DMS53 treated with DMSO at 0.1 percent for 48 hours (cell line): Measurements from ENCODE around the gene GRIP2.
A peak's percentile ranks its signal among the peaks of the same experiment; 100 is the strongest.
"Not testable (repeated sequence)": the region's sequence is repeated elsewhere in the genome, so short reads cannot be mapped to it uniquely, and the experiment has no call there.

Experiments used
- DNase-seq: peaks from one replicate; lab custom pipeline; 2025; ENCODE audit not compliant: unreplicated experiment; lab: John Stamatoyannopoulos, UW

The GRIP2 gene

DNA sequence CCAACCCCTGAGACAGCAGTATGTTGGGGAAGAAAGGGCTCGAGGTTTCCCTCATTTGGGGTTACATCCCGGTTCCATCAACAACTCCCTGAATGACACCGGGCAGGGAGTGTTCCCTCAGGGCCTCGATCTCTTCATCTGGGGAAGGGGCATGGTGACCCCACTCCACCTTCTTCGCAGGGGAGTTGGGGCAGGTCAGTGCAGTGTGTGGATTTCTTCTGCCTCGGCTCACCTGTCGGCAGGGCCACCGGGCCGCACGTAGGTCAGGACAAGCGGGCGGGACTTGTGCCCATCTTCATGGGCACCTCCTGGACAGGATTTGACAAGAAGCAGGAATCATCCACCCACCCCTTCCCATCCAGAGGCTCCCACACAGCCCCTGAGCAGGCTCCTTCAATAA is 17.4 kb downstream of the GRIP2 start:
- DNase-seq = no peak

DNA sequence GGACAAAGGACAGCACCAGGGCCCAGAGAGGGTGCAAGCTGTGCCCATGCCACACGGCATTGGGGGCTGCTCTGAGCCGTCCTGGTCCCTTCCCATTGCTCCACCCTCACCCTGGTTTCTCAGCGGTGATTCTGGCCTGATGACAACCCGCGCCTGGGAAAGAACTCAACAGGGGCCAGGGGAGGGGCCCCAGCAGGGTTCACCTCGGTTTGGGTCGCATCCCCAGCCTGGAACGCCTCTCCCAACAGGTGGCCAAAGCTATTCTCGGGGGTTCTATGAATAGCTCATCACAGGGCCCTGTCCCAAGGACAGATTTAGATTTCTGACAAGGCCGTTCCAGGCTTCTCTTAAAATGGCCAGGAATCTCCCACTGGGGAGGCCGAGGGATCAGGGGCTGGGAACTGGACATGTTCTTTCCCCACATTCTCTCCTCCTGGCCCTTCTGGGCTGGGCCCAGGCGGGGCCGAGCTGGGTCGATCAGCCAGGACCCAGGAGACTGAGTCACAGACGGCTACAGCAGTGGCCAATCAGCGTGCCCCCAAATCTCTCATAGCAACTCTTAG is 17.9 kb downstream of the GRIP2 start:
- no peak for DNase-seq

DNA sequence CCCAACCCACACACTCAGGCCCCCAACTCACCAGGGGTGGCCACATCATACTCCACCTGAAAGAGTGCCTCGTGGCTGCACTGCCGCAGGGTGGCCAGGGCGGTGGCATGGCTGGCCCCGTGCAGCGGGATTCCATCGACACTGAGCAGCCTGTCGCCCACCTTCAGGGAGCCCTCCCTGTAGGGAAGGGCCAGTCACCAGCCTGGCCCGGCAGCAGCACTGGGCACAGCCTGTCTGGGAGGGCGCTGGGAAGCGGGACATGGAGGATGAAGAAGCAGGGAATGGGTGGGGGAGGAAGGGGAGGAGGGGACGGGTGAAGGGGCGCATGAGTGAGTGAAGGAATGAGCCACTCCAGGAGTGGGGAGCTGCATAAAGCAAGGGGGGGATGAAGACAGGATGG is 18.5 kb downstream of the GRIP2 start:
- DNase-seq = no peak

DNA sequence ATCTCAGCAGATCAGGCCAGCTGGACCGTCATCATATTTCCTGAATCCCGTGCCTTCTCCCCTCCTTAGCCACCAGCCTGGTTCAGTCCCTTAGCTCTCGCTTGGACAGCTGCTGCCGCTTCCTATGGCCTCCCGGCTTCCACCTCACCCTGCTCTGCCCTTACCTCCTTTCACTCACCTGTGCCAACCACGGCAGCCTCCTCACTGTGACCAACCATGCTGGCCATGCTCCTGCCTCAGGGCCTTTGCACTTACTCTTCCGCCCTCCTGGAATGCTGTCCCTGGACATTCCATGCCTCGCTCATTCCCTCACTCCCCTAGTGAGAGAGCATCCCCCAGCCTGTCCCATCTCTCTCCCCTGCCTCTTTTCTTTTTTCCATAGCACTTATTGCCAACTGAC is 19.2 kb downstream of the GRIP2 start:
- no peak for DNase-seq

DNA sequence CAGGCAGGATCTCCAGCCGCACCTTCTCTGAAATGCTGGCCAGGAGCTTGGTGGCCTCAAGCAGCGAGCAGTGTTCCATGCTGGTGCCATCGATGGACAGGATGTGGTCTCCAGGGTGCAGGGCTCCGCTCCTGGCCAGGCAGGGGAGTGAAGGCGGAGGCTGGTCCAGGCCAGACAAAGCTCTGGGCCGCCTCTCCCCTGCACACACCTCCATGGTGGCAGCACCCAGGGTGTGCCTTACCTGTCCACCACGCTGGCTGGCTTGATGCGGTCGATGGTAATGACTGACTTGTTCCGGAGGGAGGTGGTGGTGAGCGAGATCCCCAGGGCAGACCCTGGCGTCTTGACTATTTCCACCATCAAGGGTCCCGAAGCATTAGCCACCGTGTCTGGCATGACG is 20.0 kb downstream of the GRIP2 start:
- no peak for DNase-seq

DNA sequence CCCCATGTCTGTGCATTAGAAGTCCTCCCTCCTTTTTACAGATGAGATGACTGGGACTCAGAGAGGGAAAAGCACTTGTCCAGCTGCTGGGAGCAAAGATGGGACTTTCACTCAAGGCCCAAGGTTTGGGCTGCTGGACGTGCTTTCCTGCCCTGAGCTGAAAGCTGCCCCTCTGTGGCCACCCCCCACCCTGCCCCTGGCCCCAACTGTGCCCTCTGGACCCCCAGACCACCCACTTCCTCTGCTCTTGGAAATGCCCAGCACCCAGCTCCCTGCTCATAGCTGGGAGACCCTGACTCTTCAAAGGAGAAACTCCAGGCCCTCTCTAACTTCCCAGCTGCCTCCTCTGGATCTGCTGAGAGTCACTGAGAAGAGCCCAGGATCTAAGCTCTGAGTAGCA is 20.7 kb downstream of the GRIP2 start:
- no peak for DNase-seq

DNA sequence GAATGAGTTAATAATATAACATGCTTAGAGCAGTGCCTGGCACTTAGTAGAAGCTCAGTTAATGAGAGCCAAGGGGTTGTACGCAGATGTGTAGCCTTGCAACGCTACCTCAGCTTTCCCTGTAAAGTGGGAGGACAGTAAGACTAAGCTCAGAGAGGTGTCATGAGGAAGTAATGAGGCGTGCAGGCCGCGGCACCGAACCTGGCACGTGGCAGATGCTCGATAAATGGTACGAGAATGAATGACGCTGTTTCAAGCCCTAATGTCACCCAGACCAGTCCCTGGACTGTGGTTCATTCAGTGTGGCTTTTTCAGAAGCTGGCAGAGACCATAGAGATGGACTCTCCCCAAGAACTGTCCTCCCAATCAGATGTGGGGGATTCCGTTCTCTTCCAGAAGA is 21.2 kb downstream of the GRIP2 start:
- DNase-seq = no peak

DNA sequence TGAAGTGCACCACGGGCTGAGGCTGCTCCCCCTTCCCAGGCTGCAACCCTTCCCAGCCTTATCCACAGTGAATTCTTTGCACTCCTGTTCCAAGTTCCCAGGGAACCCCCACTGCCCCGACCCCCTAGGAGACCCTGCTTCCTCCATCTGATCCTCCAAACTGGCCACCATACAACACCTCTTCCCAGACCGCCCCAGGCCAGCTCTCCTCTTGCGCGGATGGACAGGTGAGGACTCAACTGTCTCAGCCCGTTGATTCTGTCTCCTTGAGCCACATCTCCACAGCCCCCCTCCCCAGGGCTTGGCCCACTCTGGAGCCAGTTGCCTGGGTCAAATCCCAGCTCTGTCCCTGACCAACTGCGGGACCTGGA is 21.7 kb downstream of the GRIP2 start:
- DNase-seq = no peak

DNA sequence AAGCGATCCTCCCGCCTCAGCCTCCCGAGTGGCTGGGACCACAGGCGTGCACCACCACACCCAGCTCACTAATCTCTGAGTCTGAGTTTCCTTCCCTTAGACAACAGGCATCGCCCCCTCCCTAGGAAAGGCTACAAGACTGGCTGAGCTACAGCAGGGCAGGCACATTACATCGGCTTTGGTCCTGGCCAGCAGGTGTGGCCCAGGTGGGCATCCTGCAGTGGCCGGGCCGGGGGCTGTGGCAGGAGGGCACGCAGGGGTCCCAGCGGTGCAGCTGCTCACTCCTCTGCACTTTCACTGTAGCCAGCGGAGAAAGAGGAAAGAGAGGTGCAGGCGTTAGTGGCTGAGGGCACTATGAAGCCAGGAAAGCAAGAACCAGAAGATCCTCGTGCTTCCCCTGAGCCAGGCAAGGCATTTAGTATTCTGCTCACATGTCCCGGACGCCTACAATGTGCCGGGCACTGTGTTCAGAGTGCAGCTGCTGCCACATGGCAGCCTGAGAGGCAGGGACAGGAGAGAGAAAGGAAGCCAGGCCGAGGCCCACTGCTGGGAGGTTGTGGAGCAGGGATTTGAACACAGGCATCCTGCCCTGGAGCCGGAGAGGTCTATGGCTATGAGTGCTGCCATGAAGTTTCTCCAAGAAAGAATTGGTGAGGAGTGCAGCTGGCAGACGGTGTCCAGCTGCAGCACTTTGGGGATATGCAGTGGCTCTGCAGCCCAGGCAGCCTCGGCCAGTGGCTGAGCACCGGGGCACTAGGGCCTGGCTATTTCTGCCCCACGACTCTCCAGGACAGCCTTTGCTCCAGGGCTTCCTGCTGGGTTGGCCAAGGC is 22.3 kb downstream of the GRIP2 start:
- no peak for DNase-seq

DNA sequence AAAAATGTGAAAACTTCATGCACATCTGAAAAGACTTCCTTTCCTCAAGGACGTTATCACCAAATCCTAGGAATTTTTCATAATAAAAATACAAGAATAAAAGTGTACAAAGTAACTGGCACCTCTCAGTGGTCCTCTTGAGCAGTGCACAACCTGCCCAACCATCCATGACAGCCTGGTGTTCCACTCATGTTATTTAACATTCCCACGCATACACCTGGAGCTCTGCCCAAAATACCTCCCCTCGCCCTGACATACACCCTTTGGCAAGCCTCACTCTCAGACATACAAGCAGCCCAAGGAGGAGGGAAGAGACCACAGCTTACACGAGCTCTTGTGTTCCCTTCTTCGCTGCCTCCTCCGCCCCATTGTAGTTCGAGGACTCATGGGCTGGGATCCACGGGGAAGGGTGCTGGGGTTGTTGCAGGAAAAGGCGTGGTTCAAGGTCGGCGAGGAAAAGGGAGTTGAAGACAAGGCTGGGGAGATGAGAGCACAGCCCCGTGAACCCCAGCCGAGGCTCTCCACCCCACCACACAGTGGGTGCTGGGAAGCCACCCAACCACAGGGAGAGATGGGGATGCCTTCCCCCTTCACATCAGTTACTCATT is 23.3 kb downstream of the GRIP2 start:
- no peak for DNase-seq

DNA sequence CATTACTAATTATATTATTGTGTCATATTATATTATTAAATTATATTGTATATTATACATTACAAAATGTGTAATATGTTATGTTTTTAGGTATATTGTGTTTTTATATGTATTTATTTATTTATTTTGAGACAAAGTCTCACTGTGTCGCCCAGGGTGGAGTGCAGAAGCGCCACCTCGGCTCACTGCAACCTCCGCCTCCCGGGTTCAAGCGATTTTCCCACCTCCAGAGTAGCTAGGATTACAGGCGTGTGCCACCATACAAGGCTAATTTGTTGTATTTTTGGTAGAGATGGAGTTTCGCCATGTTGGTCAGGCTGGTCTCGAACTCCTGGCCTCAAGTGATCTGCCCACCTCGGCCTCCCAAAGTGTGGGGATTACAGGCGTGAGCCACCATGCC is 24.6 kb downstream of the GRIP2 start:
- DNase-seq = not testable (repeated sequence)

DNA sequence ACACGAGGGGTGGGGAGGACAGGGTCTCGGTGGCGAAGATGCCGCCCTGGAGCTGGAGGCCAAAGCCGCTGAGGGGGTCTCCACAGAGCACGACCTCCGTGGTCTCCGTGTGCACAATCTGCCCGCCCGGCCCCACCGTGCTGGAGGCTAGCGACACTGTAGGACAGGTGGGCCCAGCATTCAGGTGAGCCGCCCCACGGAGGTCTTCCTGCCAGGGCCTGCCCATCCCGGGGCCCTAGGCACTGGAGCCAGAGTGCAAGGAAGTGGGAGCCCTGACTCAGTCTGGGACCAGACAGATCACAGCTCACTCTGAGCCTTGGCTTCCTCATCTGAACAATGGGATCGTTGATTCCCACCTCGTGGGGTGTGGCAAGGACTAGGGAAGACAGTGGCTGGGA is 25.8 kb downstream of the GRIP2 start:
- no peak for DNase-seq

DNA sequence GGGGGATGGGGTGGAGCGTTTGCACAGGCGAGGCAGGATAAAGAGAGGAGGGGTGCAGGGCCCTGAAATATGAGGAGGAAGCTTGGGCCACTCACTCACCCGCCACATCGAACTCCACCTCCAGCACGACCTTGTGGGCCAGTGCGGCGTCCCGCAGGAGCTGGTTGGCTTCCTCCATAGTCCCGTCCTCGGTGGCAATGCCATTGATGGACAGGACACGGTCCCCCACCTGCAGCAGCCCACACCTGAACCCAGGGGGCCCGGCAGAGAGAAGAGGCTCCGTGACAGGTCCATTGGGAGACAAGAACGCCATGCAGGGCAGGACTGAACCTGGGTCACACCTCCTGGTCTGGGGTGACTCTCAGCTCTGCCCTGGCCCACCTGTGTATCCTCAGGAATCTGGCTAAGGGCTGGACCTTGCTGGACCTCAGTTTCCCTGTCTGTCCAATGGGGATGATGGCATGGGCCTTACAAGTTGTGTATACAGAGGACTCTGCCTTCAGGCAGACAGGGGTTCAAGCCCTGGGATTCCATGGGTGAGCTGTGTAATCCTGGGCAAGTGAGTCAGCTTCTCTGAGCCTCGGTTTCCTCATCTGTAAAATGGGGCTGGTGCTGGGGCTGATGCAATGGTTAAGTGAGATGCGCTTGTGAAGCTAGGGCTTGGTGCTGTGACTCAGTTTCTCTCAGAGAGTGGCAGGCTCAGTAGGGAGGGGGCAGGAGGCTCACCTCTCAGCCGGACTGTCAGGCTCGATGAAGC is 26.4 kb downstream of the GRIP2 start:
- no peak for DNase-seq

DNA sequence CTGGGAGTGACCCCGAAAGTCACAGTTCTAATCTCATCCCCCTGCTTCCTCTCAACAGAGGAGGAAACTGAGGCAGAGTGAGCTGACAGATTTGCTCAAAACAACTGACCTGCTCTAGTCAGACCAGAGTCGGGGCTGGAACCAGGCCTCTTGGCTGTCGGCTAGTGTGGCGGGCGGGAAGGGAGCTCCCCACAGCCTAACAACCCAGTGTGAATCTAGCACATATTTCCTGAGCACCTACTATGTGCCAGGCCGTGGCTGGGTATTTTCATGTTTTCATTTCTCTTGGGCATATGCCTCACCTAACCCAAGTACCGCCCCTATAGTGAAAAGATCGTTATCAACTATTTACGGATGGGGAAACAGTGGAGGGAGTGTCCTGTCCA is 27.2 kb downstream of the GRIP2 start:
- no peak for DNase-seq

DNA sequence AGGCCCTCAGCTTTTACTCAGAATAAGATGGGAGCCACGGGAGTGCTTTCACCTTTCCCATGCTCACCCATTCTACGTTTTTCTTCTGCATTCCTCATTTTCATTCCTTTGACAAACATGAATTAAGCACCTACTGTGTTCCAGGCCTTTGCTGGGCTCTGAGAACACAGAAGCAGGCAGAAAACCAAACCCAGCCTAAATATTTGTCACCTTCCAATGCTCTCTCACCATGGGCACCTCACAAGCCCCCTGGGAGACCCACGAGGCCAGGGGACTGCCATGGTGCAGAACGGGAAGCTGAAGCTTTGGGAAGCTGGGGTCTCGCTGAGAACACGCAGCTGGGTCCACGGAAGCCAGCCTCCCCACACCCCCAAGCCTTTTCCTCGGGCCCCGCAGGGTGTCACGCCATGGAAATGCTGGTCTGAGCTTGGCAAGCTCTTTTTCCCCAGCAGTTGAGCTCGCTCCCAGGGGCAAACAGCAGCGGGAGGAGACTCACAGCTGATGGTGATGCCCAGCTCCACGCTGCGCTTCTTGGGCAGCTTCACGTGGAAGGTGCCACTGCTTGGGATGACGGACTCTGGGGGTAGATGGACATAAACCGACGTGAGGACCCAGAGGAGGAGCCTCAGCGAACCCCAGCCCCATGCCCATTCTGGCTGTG is 27.7 kb downstream of the GRIP2 start:
- no peak for DNase-seq

DNA sequence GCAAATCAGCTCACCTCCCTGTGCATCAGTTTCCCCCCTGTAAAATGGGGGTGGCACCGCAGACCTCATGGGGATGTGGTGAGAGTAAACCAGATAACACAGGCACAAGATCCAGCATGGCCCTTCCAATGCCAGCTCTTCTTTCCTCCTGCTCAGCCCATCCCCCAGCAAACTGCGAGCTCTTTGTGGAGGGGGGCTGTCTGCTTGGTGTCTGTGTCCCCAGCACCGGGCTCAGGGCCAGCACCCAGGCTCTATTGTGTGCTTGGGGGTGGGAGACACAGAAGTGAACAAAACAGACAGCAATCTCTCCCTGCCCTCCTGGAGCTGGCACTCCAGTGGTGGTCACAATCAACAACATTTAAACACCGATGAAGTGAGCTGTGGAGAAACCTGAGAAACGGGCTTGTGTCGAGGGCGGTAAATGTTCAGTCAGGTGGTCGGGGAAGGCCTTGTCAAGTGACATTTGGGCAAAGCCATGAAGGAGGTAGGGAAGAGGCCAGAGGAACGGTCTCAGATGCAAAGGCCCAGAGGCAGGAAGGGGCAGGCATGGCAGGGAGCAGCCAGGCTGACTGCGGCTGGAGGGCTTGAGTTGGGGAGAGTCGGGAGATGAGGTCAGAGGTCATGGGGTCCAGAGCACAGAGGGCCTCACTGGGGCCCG is 28.4 kb downstream of the GRIP2 start:
- no peak for DNase-seq

DNA sequence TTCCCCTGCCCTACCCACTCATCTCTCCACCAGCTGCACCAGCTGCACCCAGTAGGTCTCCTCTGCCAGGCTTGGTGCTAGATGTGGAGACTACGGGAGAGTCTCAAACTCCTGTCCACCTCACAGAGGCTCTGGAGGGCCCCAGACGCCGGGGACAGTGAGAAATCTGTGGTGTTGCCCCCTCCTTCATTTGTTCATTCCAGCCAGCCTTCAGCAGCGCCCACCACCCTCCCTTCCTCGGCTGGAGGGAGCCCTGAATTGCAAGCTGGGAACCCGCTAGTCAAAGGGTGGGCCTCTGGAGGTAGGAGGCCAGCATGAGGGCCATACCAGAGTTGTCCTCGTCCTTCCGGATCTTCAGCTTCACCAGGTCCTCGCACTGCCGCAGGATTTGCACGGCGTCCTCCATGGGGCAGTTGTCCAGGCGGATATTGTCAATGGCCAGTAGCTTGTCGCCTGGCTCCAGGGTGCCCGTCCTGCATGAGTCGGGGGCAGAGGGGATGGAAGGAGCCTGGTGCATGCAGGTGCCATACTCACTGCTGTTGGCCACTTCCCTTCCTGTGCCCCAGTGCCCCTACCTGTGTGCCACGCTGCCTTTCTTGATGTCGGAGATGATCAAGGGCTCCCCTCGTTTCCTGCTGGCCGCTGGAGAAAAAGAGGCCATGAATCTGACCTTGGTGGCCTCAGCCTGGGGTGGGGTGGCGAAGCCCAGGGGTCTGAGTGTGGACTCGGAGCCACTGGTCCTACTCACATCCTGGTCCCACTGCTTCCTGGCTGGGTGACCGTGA is 29.1 kb downstream of the GRIP2 start:
- DNase-seq = no peak

DNA sequence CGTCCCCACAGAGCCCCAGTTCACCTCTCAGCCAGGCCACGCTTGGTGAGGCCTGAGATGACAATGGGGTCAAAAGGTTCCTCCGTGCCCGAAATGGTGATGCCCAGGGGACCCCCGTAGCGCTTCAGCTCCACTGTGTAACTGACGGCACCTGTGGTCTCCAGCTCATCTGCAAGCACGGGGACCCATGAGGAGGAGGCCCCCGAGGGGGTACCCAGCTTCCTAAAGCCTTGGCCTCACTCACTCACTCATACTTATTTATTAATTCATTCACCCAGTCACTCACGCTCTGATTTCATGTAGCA is 30.4 kb downstream of the GRIP2 start:
- DNase-seq = no peak

DNA sequence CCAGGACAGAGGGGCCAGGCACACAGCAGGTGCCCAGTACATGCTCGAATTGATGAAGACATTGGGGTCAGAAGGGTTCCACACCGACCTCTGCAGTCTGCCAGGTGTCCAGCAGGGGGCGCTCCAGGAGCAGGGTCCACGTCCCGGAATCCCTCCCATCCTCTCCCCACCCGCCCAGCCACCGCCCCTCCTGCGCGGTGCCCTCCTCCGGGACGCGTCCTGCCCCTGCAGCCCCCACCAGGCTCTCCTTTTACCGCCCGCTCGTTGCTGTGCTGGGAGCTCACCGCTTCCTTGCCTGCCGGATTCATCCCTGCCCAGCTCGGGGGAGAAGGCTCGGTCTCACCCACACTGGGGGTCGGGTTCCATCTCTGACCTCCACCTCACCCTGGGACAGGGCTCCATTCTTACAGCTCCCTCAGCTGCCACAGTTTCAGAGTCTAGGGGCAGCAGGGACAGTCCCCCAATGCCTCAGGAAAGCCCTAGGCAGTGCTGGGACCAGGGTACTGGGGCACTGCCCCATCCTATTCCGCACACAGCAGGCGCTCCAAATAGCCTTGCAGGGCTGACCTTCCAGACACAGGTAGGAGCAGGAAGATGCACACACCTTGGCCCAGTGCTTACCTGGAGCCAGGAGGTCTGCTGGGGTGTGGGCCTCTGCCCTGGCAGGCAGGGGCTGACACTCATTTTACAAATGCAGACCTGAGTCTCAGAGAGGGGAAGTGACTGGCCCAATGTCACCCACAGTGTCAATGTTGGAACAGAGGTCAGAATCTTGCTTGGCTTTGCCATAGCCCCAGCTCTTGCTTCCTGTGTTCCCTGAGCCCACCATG is 31.0 kb downstream of the GRIP2 start:
- DNase-seq = peak; percentile 9

DNA sequence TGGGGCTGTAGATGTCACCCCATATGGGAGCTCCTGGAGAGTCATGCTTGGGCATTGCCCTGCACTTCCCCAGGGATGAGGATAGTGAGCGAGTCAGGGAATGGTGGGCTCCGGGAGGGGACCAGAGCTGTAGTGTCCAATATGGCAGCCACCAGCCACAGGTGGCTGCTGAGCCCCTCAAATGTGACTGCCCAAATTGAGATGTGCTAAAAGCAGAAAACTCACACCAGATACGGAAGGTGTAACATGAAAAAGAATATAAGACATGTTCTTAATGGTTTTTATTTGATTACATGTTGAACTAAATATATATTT is 31.7 kb downstream of the GRIP2 start:
- DNase-seq = no peak
